ENCODE data around the gene CC2D2B.

DNA sequence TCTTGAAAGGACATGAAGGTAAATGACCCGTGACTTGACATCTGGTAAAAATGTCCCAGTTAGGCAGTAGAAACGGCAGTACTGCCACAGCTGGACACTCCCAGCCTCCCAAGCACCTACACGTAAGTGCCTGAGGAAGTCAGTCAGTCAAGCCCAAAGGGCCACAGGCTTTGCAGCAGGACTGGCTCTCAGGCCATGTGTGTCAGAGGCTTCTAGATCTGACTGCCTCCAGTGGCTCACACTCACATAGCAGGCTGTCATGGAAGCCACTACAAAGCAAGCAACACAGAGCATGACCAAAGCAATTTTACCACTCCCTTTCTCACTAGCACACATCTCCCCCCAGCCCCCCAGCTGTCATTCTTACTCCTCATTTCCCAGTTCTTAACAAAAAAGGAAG lies 117.8 kb downstream of the CC2D2B start:
- no peak for TF ChIP-seq EP300 (IDR thresholded peaks at IDR 0.05; ENCODE audit: low read depth)
- TF ChIP-seq, protein P1, sequence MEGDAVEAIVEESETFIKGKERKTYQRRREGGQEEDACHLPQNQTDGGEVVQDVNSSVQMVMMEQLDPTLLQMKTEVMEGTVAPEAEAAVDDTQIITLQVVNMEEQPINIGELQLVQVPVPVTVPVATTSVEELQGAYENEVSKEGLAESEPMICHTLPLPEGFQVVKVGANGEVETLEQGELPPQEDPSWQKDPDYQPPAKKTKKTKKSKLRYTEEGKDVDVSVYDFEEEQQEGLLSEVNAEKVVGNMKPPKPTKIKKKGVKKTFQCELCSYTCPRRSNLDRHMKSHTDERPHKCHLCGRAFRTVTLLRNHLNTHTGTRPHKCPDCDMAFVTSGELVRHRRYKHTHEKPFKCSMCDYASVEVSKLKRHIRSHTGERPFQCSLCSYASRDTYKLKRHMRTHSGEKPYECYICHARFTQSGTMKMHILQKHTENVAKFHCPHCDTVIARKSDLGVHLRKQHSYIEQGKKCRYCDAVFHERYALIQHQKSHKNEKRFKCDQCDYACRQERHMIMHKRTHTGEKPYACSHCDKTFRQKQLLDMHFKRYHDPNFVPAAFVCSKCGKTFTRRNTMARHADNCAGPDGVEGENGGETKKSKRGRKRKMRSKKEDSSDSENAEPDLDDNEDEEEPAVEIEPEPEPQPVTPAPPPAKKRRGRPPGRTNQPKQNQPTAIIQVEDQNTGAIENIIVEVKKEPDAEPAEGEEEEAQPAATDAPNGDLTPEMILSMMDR (IDR thresholded peaks at IDR 0.05), result peak in 1 of 5 experiments; percentile 6
